GM10266 (cell line): ENCODE results near the gene ASAP2.

Experiments used
- DNase-seq: peaks from one replicate; pipeline ENCODE4 v3.0.0; 2012; ENCODE audit errors: extremely low spot score
- CTCF ChIP-seq: IDR thresholded peaks from 2 replicates; pipeline ENCODE4 v1.5.1; 2012; ENCODE audit warnings: mild to moderate bottlenecking, low read depth; ENCODE audit not compliant: control insufficient read depth, insufficient read depth; ENCODE audit errors: missing control alignments

ASAP2 gene

GRCh38 chr2:9403924-9404323 is 197.3 kb downstream of the ASAP2 start:
- TF ChIP-seq CTCF, result no peak
- no peak for DNase-seq

GRCh38 chr2:9404451-9404850 is 197.8 kb downstream of the ASAP2 start:
- no peak for TF ChIP-seq CTCF
- DNase-seq, result no peak

GRCh38 chr2:9405636-9406035 is 199.0 kb downstream of the ASAP2 start:
- no peak for TF ChIP-seq CTCF
- DNase-seq, result no peak

GRCh38 chr2:9406529-9407362 is 200.1 kb downstream of the ASAP2 start:
- DNase-seq, result no peak
- TF ChIP-seq CTCF, result no peak

GRCh38 chr2:9407363-9407811 is 200.8 kb downstream of the ASAP2 start:
- TF ChIP-seq CTCF, result no peak
- DNase-seq, result no peak

- no peak for DNase-seq
Measured at GRCh38 chr2:9408641-9409151, 202.1 kb downstream of the ASAP2 start.

More at GRCh38 chr2:9408641-9409151, 202.1 kb downstream of the ASAP2 start:
- TF ChIP-seq CTCF, result no peak
